GM19324 (cell line): ENCODE measurements around the gene RGCC.

ENCODE experiments used
- ATAC-seq: cut with Tn5 transposase; IDR thresholded peaks from one replicate; pipeline ENCODE4 v1.9.1; 2021; ENCODE audit warnings: mild to moderate bottlenecking, moderate library complexity; ENCODE audit not compliant: unreplicated experiment, low FRiP score

The RGCC gene

GRCh38 chr13:41513600-41513999 lies 56.2 kb downstream of the RGCC start:
- ATAC-seq: no peak

DNA sequence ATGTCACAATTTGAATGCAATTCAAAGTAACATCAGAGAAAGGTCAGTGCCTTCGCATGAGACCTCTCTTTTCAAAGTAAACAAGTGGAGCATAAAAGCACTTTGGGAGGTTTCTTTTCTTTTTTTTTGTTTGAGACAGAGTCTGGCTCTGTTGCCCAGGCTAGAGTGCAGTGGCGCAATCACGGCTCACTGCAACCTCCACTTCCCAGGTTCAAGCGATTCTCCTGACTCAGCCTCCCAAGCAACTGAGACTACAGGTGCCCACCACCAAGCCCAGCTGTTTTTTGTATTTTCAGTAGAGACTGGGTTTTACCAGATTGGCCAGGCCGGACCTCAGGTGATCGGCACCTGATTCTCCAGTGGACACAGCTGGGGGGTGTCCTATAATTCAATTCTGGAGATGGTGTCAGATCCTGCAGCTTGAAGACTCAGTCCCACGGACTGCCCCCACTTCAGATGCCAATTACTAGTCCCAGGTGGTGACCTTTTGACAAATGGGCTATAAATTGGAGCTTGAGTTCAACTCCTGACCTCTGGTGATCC lies 57.6 kb downstream of the RGCC start:
- ATAC-seq: no peak

DNA sequence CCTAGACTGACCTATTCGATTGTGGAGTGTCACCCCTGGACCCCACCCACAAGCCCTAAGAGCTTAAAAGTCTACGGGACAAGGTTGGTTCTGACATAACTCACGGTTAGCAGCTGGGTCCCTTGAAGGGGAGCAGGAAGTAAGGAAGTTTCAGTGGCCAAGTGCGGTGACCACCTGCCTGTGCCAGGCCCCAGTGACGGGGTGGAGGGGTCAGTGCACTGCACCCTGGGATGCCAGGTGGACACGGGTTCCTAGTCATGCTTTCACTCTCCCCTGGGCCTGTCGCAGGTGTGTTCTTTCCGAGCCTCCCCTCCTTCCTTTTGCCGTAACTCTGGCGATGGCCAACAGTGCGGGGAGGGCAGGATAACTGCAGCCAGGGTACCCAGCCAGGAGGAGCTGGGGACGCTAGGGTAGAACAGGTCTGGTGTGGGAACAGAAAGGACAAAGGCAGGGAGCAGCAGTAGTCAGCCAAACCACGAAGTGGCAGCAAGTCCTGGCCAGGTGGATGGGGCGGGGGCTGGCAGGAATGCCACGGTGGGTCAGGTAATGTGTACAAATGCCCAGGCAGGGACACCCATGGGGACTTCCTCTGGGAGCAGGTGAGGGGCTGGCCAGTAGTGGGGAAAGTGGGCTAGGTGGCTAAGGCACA lies 58.3 kb downstream of the RGCC start:
- ATAC-seq: no peak

DNA sequence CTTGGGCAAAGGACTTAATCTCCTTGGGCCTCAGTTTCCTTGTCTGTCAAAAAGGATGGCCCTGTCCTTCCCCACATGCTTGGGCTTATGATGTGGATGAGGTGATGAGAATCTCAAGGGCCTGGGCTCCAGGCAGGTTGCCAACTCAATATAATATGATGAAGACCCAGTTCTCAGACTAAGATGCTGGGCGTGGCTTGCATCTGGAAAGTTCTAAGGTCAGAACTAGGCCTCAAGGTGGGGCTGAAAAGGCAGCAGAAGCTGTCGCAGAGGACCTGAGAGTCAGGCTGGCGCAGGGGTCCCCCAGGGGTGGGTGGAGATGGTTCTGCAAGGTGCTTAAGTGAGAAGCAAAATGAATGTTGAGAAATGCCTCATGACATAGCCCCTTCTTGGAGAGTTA lies 58.8 kb downstream of the RGCC start:
- ATAC-seq: no peak

DNA sequence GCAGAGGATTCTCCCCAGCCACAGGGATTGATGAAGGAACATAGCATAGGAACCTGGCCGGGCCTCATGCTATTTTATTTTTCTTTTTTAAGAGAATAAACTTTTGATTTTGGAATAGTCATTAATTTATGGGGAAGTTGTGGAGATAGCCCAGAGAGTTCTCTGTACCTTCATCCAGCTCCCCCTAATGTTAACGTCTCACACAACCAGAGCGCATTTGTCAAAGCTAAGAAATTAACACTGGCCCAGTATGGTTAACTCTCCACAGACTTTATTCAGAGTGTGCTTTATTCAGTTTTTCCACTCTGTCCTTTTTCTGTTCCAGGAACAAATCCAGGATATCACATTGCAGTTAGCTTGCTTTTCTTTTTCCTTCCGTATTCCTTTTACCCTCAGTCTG lies 59.4 kb downstream of the RGCC start:
- ATAC-seq: no peak

GRCh38 chr13:41520016-41520659 lies 62.8 kb downstream of the RGCC start:
- no peak for ATAC-seq
